Tibial nerve (tissue), 4 donors: ENCODE measurements around the gene CPNE4.

Experiments
- EP300 ChIP-seq, 2 donors: sonication (generic); formaldehyde crosslinking; IDR thresholded peaks; one replicate each; pipeline ENCODE4 v1.6.1; 2017; ENCODE audit warnings: antibody characterized with exemption in 2 of 2, mild to moderate bottlenecking in 1 of 2
- POLR2A ChIP-seq, 2 donors: fragments of 450-650 bp; IDR thresholded peaks; one replicate each; pipeline ENCODE4 v1.6.1; 2017; ENCODE audit warnings: antibody characterized with exemption in 2 of 2, mild to moderate bottlenecking in 2 of 2, moderate library complexity in 2 of 2
- TF ChIP-seq, protein P1 (sequence below), 5 experiments: fragments of 200-600 bp in 3 of 5; fragments of 450-650 bp in 2 of 5; sonication (generic) in 3 of 5; IDR thresholded peaks; one replicate each; pipeline ENCODE4 v1.5.1; 2016 to 2019; ENCODE audit warnings: antibody characterized with exemption in 5 of 5, mild to moderate bottlenecking in 3 of 5, moderate library complexity in 2 of 5

DNA sequence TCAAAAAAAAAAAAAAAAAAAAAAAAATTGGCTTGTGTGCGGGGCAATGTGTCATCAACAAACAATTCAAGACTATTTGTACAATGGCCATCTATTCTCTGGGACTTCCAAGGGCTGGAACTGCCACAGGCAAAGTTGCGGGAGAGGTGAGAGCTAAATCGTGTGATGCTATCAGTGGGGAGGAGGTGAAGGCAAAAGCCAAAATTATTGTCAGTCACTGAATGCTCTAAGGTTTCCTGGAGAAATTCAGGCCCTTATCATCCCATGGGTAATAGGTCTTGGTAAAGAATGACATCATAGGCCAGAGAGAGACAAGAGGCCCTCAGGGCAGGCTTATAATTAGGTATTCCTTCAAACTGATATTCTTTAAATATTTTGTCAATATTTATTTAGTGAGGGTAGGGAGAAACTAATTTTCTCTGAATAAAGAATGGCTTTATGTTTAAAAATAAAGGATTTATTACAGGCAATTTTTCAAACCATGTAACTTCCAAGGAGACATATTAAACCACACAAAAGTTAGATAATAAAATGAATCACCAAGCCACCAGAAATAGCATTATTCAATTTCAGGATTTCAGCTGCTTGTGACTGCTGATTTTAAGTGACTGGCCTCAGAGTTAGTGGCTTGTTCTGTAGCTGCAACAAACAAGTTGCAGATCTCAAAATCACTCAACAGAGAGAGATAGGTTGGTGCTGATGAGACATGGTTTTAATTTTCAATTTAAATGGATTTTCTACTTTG, 305.7 kb downstream of the CPNE4 start:
- TF ChIP-seq POLR2A (IDR thresholded peaks at IDR 0.05) (no peak), EP300 (IDR thresholded peaks at IDR 0.05) (no peak)
- TF ChIP-seq, protein P1, sequence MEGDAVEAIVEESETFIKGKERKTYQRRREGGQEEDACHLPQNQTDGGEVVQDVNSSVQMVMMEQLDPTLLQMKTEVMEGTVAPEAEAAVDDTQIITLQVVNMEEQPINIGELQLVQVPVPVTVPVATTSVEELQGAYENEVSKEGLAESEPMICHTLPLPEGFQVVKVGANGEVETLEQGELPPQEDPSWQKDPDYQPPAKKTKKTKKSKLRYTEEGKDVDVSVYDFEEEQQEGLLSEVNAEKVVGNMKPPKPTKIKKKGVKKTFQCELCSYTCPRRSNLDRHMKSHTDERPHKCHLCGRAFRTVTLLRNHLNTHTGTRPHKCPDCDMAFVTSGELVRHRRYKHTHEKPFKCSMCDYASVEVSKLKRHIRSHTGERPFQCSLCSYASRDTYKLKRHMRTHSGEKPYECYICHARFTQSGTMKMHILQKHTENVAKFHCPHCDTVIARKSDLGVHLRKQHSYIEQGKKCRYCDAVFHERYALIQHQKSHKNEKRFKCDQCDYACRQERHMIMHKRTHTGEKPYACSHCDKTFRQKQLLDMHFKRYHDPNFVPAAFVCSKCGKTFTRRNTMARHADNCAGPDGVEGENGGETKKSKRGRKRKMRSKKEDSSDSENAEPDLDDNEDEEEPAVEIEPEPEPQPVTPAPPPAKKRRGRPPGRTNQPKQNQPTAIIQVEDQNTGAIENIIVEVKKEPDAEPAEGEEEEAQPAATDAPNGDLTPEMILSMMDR (IDR thresholded peaks at IDR 0.05), result no peak
